Ascending aorta (tissue), 2 donors: ENCODE measurements around the gene DCDC2. TPM values are rescaled to one million over a fixed set of nuclear protein-coding genes. Genes with fewer than 3 reads are reported as not detected.
"Not testable (repeated sequence)": the region's sequence is repeated elsewhere in the genome, so short reads cannot be mapped to it uniquely, and the experiment has no call there.

Experiments used
- DNase-seq, 2 donors: peaks; one replicate each; pipeline ENCODE4 v3.0.0-alpha.2; 2019; ENCODE audit warnings: low spot score in 2 of 2
- H3K27ac ChIP-seq, 2 donors: fragments of 200-600 bp; sonication (generic); one replicate each; pipeline ENCODE4 v1.5.1; 2016 to 2017; ENCODE audit warnings: mild to moderate bottlenecking in 1 of 2
- H3K27me3 ChIP-seq: fragments of 200-600 bp; sonication (generic); one replicate; pipeline ENCODE4 v1.5.1; 2017
- H3K36me3 ChIP-seq, 2 donors: fragments of 200-600 bp; sonication (generic); one replicate each; pipeline ENCODE4 v1.5.1; 2016
- H3K4me1 ChIP-seq, 2 donors: fragments of 200-600 bp; sonication (generic); one replicate each; pipeline ENCODE4 v1.5.1; 2016 to 2017; ENCODE audit warnings: mild to moderate bottlenecking in 1 of 2
- H3K4me3 ChIP-seq, 2 donors: fragments of 200-600 bp; sonication (generic); one replicate each; pipeline ENCODE4 v1.5.1; 2016 to 2017; ENCODE audit warnings: mild to moderate bottlenecking in 1 of 2
- H3K9me3 ChIP-seq, 2 donors: fragments of 200-600 bp; sonication (generic); one replicate each; pipeline ENCODE4 v1.5.1; 2016
- intact Hi-C: fragments of 100-400 bp; cut with DNase I; formaldehyde crosslinking; loops from one replicate; pipeline ENCODE4 v1.15.1; 2023
- total RNA-seq: library from RNA; depleted of rRNA; stranded (reverse); fragments of >200 nt; gene quantifications from one replicate; pipeline ENCODE4 v1.1.0, GENCODE V29; 2016
- TF ChIP-seq, protein P1 (sequence below), 3 experiments: fragments of 200-600 bp in 2 of 3; fragments of 450-650 bp in 1 of 3; sonication (generic) in 2 of 3; IDR thresholded peaks; one replicate each; pipeline ENCODE4 v1.5.1; 2016 to 2019; ENCODE audit warnings: antibody characterized with exemption in 3 of 3, mild to moderate bottlenecking in 1 of 3, moderate library complexity in 1 of 3

DCDC2 gene
- total RNA-seq, 1 donor from 2014 or later = not detected

DNA sequence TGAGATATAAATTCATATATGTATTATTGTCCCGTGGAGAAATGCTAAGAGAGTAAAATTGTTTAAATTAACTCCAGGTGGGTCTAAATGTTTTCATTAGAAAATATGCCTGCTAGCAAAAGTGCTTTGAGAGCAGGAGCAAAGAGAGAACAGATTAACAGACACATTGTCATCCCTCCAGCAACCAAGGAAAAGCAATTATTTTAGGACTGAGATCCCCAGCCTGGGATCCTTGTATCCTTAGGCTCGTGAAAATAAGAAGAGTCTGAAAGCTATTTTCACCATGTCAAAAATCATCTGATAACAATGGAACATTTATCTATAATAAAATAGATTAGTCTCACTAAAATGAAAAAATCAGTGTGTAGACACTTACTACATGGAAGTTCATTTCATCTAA, 33.3 kb upstream of the DCDC2 start:
- intact Hi-C loops = no loop called here
- H3K27me3 ChIP-seq = no peaks in the 10 kb centered on the region
- H3K4me1 ChIP-seq = no peaks in the 10 kb centered on the region
- no peaks in the 10 kb centered on the region for H3K9me3 ChIP-seq
- TF ChIP-seq, protein P1, sequence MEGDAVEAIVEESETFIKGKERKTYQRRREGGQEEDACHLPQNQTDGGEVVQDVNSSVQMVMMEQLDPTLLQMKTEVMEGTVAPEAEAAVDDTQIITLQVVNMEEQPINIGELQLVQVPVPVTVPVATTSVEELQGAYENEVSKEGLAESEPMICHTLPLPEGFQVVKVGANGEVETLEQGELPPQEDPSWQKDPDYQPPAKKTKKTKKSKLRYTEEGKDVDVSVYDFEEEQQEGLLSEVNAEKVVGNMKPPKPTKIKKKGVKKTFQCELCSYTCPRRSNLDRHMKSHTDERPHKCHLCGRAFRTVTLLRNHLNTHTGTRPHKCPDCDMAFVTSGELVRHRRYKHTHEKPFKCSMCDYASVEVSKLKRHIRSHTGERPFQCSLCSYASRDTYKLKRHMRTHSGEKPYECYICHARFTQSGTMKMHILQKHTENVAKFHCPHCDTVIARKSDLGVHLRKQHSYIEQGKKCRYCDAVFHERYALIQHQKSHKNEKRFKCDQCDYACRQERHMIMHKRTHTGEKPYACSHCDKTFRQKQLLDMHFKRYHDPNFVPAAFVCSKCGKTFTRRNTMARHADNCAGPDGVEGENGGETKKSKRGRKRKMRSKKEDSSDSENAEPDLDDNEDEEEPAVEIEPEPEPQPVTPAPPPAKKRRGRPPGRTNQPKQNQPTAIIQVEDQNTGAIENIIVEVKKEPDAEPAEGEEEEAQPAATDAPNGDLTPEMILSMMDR (IDR thresholded peaks at IDR 0.05) = no peak
- H3K36me3 ChIP-seq = no peaks in the 10 kb centered on the region
- no peak for DNase-seq
- H3K27ac ChIP-seq = no peak overlapping the region
- no peak overlapping the region for H3K4me3 ChIP-seq

DNA sequence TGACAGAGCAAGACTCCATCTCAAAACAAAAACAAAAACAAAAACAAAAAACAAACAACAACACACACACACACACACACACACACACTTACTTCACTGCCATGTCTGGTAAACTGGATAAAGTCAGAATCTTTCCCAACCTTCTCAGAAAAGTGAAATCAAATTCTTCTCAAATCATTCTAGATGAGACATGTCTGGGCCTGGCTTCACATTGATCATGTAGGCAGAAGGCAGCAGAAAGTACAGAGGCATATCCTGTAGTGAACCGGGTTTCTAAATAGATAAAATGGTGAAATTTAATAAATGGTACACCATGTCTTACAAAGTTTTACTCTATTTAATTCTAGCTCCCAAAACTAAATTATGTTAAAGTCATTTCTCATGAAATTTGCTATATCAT, 30.0 kb upstream of the DCDC2 start:
- no peaks in the 10 kb centered on the region for H3K27me3 ChIP-seq
- no peak overlapping the region for H3K27ac ChIP-seq
- no peak for DNase-seq
- no peak overlapping the region for H3K4me3 ChIP-seq
- H3K4me1 ChIP-seq = no peaks in the 10 kb centered on the region
- intact Hi-C loops = no loop called here
- TF ChIP-seq, protein P1 (IDR thresholded peaks at IDR 0.05) = no peak
- no peaks in the 10 kb centered on the region for H3K9me3 ChIP-seq
- H3K36me3 ChIP-seq = no peaks in the 10 kb centered on the region

DNA sequence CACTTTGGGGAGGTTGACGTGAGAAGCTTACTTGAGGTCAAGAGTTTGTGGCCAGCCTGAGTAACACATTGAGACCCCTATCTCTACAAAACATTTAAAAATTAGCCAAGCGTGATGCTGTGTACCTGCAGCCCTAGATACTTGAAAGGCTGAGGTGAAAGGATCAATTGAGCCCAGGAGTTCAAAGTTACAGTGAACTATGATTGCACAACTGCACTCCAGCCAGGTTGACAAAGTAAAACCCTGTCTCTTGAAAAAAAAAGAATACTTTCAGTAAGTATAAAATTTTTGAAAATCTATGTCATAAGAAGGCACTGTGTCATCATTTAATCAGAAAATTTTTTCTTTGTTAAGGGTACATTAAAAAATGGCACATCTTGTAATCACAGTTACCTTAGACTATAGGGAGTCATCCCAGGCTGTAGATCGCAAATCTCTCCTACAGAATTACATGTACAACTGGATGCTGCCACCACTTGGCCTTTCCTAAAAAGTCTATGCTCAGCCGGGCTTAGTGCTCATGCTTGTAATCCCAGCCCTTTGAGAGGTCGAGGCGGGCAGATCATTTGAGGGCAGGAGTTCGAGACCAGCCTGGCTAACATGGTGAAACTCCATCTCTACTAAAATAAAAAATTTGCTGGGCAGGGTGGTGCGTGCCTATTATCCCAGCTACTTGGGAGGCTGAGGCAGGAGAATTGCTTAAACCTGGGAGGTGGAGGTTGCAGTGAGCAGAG, 27.8 kb upstream of the DCDC2 start:
- H3K27ac ChIP-seq = no peak overlapping the region
- no peak overlapping the region for H3K4me3 ChIP-seq
- intact Hi-C loops = no loop called here
- H3K27me3 ChIP-seq = no peaks in the 10 kb centered on the region
- H3K4me1 ChIP-seq = no peaks in the 10 kb centered on the region
- DNase-seq = no peak
- TF ChIP-seq, protein P1 (IDR thresholded peaks at IDR 0.05) = no peak
- H3K36me3 ChIP-seq = no peaks in the 10 kb centered on the region
- no peaks in the 10 kb centered on the region for H3K9me3 ChIP-seq

DNA sequence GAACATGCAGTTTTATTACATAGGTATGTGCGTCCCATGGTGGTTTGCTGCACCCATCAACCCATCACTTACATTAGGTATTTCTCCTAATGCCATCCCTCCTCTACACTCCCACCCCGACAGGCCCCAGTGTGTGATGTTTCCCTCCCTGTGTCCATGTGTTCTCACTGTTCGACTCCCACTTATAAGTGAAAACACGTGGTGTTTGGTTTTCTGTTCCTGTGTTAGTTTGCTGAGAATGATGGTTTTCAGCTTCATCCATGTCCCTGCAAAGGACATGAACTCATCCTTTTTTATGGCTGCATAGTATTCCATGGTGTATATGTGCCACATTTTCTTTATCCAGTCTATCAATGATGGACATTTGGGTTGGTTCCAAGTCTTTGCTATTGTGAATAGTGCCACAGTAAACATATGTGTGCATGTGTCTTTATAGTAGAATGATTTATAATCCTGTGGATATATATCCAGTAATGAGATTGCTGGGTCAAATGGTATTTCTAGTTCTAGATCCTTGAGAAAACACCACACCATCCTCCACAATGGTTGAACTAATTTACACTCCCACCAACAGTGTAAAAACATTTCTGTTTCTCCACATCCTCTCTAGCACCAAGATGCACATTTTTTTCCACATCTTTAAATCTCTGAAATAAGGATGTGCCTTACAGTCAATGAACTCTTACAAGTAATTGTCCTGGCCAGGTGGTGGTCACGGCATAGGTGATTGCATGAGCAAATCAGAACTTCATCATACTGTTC, 26.7 kb upstream of the DCDC2 start:
- H3K36me3 ChIP-seq, H3K27me3 ChIP-seq, H3K9me3 ChIP-seq, H3K4me3 ChIP-seq, H3K4me1 ChIP-seq, DNase-seq, intact Hi-C loops, H3K27ac ChIP-seq: not testable (repeated sequence)

DNA sequence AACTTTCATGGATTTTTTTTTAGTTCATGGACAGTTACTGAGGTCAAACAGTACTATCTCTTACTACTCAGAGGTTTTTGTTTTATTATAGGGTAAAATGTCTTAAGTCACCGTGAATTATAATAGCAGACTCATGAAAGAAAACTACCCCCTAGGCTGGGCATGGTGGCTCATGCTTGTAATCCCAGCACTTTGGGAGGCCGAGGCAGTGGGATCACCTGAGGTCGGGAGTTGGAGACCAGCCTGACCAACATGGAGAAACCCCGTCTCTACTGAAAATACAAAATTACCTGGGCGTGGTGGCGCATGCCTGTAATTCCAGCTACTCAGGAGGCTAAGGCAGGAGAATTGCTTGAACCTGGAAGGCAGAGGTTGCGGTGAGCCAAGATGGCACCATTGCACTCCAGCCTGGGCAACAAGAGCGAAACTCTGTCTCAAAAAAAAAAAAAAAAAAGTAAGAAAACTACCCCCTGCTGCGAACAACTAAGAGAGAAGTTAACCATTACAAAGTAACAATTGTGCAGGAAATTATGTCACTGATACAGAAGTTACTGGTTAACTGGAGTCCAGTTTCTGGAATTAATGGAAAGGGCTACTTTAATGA, 25.1 kb upstream of the DCDC2 start:
- DNase-seq, H3K27ac ChIP-seq, H3K9me3 ChIP-seq, H3K27me3 ChIP-seq, intact Hi-C loops, H3K4me1 ChIP-seq, H3K36me3 ChIP-seq, H3K4me3 ChIP-seq: not testable (repeated sequence)

DNA sequence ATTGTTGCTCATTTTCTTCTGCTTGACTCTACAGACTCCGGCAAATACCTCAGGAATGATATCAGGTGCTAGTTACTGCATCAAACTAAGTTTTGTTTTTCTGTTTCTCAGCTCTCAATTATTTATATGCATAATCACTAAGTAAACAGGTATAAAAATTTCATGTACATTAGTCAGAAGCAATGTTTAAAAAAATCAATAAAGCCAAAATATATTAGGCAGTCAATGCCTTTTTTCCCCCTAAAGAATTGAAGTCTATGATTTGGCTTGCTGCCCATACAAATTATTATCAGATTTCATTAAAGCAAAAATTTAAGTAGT, 24.3 kb upstream of the DCDC2 start:
- intact Hi-C loops = no loop called here
- Histone ChIP-seq H3K9me3 (no peaks in the 10 kb centered on the region), H3K36me3 (no peaks in the 10 kb centered on the region), H3K4me3 (no peak overlapping the region), H3K4me1 (no peaks in the 10 kb centered on the region), H3K27ac (no peak overlapping the region), H3K27me3 (no peaks in the 10 kb centered on the region)
- TF ChIP-seq, protein P1 (IDR thresholded peaks at IDR 0.05) = no peak
- no peak for DNase-seq
